Stimulated activated CD8-positive, alpha-beta memory T cell treated with anti-CD3 and anti-CD28 coated beads, Interleukin-12 subunit alpha, Interleukin-12 subunit beta, amount 100 ng/mL, for 4 hours (primary cell): ENCODE measurements around the gene GPRIN1.
"Not testable (repeated sequence)": the region's sequence is repeated elsewhere in the genome, so short reads cannot be mapped to it uniquely, and the experiment has no call there.

Experiments
- DNase-seq: peaks from one replicate; pipeline ENCODE4 v3.0.0-alpha.2; 2020; ENCODE audit warnings: low read depth

The GPRIN1 gene

DNA sequence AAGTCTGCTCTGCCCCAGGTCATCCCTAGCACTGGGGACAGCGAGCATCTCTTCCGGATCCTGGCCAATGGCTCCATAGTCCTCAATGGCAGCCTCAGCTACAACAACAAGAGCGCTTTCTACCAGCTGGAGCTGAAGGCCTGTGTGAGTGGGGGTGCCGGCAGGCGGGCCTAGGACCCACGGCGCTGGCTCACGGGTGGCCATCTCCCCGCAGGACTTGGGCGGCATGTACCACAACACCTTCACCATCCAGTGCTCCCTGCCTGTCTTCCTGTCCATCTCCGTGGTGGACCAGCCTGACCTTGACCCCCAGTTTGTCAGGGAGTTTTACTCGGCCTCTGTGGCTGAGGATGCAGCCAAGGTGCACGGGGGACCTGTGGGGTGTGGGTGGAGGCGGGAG, 34.9 kb downstream of the GPRIN1 start:
- no peak for DNase-seq

DNA sequence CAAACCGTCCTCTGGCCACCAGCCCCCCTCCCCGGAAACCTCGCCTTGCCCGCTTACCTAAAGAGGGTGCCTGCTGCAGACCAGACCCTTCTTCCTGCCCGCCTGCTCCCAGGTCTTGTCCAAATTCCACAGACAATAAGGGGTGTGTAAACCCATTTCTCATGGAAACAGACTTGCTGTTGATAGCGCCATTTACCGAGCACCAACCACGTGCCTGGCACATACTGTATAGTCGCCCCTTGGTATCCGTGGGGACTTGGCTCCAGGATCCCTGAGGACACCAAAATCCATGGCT, 35.7 kb downstream of the GPRIN1 start:
- no peak for DNase-seq

DNA sequence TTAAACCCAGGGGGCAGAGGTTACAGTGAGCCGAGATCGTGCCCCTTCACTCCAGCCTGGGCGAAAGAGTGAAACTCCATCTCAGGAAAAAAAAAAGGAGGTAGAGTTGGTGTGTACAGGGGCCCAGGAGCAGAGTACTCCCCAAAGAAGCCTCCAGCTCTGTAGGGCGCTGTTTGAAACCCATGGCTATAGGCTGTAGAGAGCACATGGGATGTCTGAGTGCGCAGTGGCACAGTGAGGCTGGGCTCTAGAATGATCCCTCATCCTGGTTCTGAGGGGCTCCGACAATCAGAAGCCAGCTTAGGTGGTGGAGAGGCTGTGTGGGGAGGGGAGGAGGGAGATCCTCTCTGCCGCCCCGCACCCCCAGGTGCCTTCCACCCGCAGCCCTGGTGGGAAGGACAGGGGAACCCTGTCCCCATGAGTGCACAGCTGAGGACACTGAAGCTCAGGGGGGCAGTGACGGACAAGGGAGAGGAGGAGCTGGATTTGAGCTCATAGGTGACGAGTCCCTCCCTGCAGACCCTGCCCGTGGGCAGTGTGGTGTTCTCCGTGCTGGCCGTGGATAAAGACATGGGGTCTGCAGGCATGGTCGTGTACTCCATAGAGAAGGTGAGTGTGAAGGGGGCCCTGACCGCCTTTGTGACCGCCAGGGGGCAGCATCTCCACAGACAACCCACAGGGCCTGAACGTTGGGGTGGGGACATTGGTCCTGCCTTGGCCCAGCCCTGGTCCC, 36.2 kb downstream of the GPRIN1 start:
- peak; percentile 58 for DNase-seq

DNA sequence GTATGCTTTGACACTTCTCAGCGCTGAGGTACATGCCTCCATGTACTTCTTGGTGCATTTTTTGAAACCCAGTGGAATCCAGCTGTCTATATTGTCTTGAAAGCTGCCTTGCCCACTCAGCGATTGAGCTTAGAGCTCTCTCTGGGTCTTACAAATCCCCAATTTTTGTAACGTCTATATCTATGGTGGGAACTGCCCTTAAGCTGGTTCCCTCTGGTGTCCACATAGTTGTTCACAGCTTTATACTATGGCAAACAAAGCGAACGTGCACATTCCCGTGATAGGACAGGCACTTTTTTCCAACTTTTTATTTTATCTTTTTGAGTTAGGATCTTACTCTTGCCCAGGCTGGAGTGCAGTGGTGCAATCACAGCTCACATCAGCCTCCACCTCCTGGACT, 39.9 kb downstream of the GPRIN1 start:
- DNase-seq: no peak

DNA sequence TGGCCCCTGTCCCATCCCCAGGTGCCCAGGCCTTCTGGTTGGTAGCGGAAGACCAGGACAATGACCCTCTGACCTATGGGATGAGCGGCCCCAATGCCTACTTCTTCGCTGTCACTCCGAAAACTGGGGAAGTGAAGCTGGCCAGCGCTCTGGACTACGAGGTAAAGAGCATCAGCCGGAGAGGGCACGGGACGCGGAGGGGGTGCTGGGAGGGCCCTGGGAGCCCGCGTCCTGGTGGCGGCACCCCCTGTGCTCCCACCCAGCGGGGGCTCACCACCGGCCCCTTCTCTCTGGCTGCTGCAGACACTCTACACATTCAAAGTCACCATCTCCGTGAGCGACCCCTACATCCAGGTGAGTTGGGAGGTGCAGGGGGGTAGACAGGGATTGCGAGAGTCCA, 41.3 kb downstream of the GPRIN1 start:
- no peak for DNase-seq

DNA sequence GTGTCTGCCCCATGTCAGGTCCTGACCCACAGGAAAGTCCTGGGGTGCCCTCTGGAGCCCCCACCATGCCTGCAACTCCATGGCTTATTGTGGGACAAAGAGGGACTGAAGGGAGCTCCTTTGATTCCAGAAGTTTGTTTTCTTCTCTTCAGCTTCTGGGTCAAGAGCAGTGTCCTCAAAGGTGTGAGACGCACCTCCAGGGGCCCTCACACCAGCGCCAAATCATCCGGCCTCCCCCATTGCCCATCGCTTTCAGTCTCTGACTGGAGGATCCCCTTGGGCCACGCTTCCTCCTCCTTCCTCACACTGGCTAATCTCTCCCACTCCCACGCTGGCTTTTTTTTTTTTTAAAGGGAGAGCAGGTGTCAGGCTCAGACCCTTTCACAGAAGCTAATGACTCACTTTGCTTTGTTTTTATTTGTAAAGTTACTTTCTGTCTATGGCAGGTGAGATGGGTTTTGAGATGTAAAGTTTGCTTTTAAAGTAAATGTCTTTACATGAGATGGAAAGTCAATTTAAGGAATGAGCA, 44.1 kb downstream of the GPRIN1 start:
- no peak for DNase-seq

DNA sequence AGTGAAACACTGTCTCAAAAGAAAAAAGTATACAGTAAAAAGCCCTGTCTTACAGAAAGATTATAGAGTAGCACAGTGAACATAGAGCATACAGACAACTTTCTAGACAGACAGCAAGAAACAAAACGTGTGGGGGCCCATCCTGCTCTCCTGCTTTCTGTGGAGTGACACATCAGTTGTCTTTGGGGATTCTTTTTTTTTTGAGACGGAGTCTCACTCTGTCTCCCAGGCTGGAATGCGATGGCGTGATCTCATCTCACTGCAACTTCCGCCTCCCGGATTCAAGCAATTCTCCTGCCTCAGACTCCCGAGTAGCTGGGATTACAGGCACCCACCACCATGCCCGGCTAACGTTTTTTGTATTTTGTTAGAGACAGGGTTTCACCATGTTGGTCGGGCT, 46.0 kb downstream of the GPRIN1 start:
- no peak for DNase-seq

DNA sequence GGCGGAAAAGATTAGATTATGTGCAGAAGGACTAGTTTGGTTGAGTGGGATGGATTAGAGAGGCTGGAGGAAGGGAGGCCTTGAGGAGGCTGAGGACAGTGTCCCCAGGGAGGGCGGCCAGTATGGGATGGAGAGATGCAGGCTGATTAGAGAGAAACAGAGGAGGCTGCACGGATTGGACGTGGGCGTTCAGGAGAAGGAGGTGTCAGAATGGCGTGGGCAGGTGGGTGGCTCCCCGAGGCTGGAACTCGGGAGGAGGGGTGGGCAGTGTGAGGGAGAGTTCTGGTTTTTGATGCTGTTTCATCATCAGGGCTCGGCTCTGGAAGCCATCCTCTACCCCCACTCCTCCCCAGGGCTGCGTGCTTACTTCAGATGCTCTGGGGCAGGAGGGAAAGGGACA, 47.8 kb downstream of the GPRIN1 start:
- no peak for DNase-seq

DNA sequence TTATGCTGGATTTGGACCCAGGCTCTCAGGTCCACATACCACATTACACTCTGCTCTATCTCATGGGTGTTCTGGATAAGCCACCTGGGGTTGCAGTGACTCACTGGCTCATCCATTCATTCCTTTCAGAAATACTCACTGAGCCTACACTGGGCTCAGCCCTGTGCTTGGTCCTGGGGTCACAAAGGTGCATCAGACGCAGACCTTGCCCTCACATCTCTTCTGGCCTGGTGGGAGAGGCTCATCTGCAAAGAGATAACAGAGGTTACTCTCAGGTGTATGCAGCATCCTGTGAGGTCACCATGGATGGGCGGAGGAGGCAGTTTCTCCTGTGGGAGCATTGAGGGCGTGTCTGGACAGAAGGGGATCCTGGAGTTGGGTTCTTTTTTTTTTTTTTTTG, 48.7 kb downstream of the GPRIN1 start:
- DNase-seq: no peak

DNA sequence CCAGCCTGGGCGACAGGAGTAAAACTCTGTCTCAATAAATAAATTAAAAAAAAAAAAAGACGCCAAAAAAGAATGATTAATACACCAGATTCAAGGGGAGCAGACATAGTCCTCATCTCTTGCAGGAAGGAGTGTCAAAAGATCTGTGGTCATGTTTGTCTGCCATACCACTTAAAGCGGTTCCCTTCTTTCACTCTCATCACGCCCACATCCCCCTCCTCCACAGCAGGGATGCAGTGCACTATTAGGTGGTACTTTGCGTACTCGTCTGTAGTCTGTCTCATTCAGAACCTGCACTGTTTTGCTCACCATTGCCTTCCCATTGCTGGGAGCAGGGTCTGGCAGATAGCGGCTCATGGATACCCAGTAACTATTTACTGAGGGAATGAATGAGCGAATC, 49.6 kb downstream of the GPRIN1 start:
- DNase-seq: no peak

DNA sequence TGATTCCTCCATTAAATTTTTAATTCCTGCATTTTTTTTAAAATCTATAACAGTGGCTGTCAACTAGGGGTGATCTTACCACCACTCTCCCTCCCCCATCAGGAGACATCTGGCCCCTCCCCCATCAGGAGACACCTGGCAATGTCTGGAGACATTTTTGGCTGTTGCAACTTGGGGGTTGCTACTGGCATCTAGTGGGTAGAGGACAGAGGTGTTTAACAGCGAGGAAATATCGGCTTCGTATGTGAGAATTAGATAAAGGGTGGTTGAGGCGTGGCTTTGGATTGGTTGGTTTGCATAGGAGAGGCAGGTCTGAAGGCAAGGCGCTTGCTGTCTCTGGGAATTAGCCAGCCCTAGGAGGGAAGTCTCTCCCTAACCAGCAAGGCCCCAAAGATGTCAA, 50.3 kb downstream of the GPRIN1 start:
- no peak for DNase-seq

DNA sequence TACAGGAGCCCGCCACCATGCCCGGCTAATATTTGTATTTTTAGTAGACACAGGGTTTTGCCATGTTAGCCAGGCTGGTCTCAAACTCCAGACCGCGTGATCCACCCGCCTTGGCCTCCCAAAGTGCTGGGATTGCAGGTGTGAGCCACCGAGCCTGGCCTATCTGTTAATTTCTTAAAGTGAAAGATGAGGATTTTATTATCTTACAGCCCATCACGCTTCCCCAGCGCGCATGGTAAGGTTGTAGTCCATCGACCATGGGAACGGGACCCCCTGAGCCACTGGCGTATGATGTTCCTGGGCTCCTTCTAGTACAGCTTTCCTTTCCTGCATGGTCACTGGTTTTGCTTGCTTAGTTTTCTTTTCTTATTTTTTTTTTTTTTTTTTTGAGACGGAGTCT, 52.1 kb downstream of the GPRIN1 start:
- no peak for DNase-seq

DNA sequence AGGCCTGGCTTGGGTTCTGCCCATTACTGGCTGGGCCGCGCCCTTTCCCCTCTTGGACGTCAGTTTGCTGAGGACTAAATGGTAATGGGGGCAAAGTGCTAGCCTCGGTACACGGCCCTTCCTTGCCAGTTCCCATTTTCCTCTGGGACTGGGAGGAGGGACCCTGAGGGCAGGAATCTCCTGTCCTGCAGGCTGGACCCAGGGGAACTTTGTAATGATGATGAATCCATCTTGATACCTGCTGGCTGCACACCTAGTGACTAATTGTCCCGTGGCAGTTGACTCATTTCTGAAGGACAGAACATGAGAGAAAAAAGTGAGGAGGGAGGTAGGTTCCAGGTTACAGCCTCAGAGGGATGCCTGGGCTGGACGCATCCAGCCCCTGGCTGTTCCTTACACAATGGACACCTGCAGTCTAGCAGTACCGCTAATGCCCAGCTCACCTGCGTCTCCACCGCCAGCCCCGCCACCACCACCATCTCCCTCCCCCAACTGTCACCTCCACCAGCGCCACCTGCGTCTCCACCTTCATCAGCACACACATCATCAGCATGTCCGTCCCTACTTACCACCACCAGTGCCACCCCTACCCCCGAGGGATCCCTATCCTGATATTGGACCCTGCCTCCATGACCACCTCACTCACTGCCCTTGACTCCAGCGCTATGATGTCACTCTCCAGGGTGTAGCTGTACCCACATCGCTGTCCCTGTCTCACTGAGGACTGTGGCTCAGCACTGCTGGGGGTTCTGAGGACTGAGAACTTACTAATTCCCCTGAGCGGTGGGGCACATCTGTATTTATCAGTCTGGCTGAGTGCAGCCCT, 56.5 kb downstream of the GPRIN1 start:
- no peak for DNase-seq

DNA sequence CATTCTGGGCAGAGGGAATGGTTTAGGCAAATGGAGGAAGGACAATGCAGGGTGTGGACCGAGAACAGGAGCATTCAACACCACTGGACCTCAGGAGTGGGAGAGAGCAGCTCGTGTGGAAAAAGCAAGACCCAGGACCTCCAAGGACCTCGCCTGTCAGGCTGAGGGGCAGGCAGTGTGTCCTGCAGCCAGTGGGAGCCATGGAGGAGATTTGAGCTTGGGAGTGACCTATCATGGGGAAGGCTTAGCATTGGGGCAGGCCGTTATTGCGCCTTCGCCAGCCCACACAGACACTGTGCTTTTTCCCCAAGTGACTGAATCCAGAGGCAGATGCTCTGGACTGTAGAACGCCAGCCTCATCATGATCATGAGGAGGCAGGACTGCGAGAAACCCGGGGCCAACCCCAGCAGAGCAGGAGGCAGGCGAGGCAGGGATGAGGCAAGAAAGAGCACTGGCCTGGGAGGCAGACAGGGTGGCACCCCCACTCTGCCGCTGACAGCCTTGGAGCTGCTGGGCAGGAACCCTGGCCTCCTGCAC, 57.6 kb downstream of the GPRIN1 start:
- DNase-seq: no peak

DNA sequence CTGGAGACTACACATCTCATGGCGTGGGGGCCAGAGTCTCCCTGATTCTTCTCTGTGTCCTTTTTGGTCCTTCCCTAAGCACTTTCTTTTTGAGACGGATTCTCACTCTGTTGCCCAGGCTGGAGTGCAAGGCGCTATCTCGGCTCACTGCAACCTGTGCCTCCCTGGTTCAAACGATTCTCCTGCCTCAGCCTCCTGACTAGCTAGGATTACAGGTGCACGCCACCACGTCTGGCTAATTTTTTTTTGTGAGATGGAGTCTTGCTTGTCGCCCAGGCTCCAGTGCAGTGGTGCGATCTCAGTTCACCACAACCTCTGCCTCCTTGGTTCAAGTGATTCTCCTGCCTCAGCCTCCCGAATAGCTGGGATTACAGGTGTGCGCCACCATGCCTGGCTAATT, 59.0 kb downstream of the GPRIN1 start:
- not testable (repeated sequence) for DNase-seq

DNA sequence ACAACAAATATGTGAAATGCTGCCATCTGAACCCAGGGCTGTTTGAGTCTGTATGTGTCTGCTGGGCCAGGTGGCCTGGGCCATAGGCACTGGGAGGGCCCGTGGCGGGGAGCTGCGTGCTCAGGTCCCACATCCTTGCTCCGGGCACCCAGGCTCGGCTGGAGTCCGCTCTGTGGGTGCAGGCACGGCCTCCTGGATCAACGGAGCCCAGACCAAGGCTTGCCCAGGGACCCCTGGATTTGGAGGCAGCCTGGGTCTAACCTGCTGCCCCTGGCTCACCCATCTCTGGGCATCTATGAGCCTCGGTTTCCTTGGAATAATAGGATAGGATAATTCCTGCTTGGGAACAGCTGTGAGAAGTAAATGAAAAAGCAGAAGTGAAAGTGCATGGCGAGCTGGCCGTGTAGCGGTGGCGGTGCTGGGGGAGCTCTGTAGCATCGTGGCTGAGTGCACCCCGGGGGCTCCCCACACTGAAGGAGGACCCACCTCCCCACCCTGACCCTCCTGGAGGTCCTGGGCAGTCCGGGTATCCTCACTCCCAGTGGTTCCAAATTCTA, 59.6 kb downstream of the GPRIN1 start:
- DNase-seq: no peak

DNA sequence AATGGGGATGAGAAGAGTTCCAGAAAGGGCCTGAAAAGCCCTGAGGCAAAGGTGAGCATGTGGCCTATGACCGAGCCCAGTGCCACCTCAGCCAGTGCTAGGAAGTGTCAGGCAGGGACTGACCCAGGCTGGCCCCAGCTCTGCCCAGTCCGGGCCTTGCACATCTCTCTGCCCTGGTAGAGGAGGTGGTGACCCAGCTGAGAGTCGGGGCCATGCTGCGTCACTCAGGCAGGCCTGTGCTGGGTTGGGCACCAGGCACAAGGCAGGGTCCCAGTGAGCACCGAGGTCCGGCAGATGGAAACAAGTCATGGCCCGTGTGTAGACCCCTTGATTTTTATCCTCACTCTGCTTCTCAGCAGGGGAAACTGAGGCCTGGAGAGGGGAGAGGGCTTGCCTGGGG, 60.1 kb downstream of the GPRIN1 start:
- DNase-seq: no peak

DNA sequence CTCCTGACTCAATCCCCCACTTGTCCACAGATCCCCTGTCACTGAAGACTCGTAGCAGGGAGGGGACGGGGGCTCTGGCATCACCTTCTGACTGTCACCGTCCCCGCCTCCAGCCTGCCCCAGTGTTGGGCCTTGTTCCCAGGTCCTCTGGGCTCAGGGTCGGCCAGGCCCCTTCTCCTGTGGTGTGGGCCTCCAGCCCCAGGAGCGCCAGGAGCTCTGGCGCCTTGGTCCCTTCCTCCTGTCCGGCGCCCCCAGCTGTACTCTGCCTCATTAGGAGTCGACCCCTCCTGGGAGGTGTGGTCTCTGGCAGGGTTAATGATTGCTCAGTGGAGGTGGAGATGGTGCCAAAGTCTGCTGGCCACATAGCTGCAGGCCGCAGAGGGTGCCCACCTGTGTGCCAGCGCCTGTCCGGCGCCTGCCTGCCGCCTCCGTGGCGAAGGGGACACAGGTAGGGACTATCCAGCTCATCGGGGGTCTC, 61.0 kb downstream of the GPRIN1 start, which contains the start of gene CDHR2:
CDHR2 (plus strand) TSS at position 376 of the 478 bp plus-strand sequence. CDS start 16,011 bp downstream, outside the sequence.
- no peak for DNase-seq

DNA sequence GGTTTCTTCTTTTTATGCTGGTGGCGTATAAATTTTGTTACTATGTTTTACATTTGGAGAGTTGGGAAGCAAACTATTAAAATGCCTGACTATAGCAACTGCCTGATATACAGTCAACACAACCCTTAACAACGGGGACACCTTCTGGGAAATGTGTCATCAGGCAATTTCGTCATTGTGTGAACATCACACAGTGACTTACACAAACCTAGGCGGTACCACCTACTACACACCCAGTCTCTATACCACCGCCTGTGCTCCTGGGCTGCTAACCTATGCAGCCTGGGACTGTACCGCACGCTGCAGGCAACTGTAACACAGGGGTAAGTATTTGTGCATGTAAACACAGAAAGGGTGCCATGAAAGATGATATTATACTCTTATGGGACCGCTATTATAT, 62.2 kb downstream of the GPRIN1 start:
- no peak for DNase-seq
